Measurements from ENCODE around the gene SRGAP2.
"Not testable (repeated sequence)": the region's sequence is repeated elsewhere in the genome, so short reads cannot be mapped to it uniquely, and the experiment has no call there.

The SRGAP2 gene

GRCh38 chr1:206205569-206205968, 2.2 kb downstream of the SRGAP2 start:
- not testable (repeated sequence) for DNase-seq (ENCODE audit: low read depth)

- not testable (repeated sequence) for DNase-seq (ENCODE audit: low read depth)
Observed at GRCh38 chr1:206210802-206211201, 7.5 kb downstream of the SRGAP2 start.

GRCh38 chr1:206215600-206216392, 12.5 kb downstream of the SRGAP2 start:
- not testable (repeated sequence) for DNase-seq (ENCODE audit: low read depth)

GRCh38 chr1:206218285-206218684, 14.9 kb downstream of the SRGAP2 start:
- DNase-seq (ENCODE audit: low read depth), result not testable (repeated sequence)

- not testable (repeated sequence) for DNase-seq (ENCODE audit: low read depth)
Observed at GRCh38 chr1:206218765-206219164, 15.4 kb downstream of the SRGAP2 start.

GRCh38 chr1:206219514-206220331, 16.4 kb downstream of the SRGAP2 start:
- not testable (repeated sequence) for DNase-seq (ENCODE audit: low read depth)

- not testable (repeated sequence) for DNase-seq (ENCODE audit: low read depth)
Observed at GRCh38 chr1:206220332-206221000, 17.1 kb downstream of the SRGAP2 start.

GRCh38 chr1:206221585-206221984, 18.2 kb downstream of the SRGAP2 start:
- not testable (repeated sequence) for DNase-seq (ENCODE audit: low read depth)

GRCh38 chr1:206224190-206224776, 20.9 kb downstream of the SRGAP2 start:
- not testable (repeated sequence) for DNase-seq (ENCODE audit: low read depth)

- not testable (repeated sequence) for DNase-seq (ENCODE audit: low read depth)
Observed at GRCh38 chr1:206225386-206225785, 22.0 kb downstream of the SRGAP2 start.

- DNase-seq (ENCODE audit: low read depth), result not testable (repeated sequence)
Observed at GRCh38 chr1:206226886-206227285, 23.5 kb downstream of the SRGAP2 start.

- DNase-seq (ENCODE audit: low read depth), result not testable (repeated sequence)
Observed at GRCh38 chr1:206229286-206229685, 25.9 kb downstream of the SRGAP2 start.

- not testable (repeated sequence) for DNase-seq (ENCODE audit: low read depth)
Observed at GRCh38 chr1:206231989-206232388, 28.6 kb downstream of the SRGAP2 start.

GRCh38 chr1:206232970-206233645, 29.8 kb downstream of the SRGAP2 start:
- not testable (repeated sequence) for DNase-seq (ENCODE audit: low read depth)

GRCh38 chr1:206234189-206234916, 31.0 kb downstream of the SRGAP2 start:
- not testable (repeated sequence) for DNase-seq (ENCODE audit: low read depth)

- not testable (repeated sequence) for DNase-seq (ENCODE audit: low read depth)
Observed at GRCh38 chr1:206235190-206235589, 31.8 kb downstream of the SRGAP2 start.

GRCh38 chr1:206240288-206240687, 36.9 kb downstream of the SRGAP2 start:
- DNase-seq (ENCODE audit: low read depth), result not testable (repeated sequence)

- not testable (repeated sequence) for DNase-seq (ENCODE audit: low read depth)
Observed at GRCh38 chr1:206243335-206243734, 40.0 kb downstream of the SRGAP2 start.

GRCh38 chr1:206245479-206245878, 42.1 kb downstream of the SRGAP2 start:
- DNase-seq (ENCODE audit: low read depth), result not testable (repeated sequence)

GRCh38 chr1:206246129-206246886, 43.0 kb downstream of the SRGAP2 start:
- DNase-seq (ENCODE audit: low read depth), result not testable (repeated sequence)
